Islet of Langerhans (tissue), 1 donor: ENCODE data around the gene TRAPPC3.

Experiments used
- FAIRE-seq: peaks from one replicate; lab custom pipeline; 2011; peaks lifted over from hg19 to GRCh38; lab: Jason Lieb, UNC

TRAPPC3 gene

DNA sequence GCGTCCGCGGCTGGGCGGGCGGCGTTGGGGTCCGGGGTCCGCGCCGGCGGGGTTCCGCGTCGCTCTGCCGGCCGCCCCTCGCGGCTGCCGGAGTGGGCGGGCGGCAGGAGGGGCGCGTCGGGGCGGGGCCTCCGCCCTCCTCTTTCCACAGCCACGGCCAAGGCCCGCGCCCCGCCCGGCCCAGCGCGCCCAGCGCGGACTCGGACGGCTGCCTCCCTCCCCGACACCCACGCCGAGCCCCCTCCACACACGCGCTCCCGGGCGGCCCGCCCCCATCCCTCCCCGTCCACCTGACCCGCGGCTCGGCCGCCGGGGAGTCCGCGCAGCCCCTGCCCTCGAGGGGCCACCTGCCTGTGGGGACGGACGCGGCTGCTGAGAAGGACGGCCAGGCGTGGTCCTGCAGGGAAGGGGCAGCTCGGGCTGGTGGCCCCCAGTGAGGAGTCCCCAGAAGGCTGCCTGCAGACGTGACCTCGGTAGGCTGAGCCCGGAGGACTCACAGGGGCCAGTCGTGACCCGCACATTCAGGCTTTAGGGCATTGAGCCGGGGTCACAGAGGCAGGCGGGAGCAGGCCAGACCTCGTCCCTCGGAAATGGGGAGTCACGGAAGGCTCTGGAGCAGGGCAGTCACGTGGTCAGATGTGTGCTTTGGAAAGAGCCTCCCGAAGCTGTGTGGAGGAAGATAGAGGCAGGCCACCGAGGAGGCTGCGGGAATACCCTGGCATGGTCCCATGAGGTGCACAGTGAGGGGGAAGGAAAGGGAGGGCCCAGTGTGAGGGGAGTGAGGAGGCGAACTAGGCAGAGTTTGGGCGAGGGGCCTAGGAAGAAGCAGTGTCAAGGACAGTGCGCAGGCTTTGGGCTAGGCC, 23.9 kb downstream of the TRAPPC3 start, which contains the start of gene COL8A2:
Gene COL8A2 (minus strand): TSS at position 94 of the 863 bp plus-strand sequence. CDS start 24,980 bp downstream, outside the sequence.
- FAIRE-seq = no peak

DNA sequence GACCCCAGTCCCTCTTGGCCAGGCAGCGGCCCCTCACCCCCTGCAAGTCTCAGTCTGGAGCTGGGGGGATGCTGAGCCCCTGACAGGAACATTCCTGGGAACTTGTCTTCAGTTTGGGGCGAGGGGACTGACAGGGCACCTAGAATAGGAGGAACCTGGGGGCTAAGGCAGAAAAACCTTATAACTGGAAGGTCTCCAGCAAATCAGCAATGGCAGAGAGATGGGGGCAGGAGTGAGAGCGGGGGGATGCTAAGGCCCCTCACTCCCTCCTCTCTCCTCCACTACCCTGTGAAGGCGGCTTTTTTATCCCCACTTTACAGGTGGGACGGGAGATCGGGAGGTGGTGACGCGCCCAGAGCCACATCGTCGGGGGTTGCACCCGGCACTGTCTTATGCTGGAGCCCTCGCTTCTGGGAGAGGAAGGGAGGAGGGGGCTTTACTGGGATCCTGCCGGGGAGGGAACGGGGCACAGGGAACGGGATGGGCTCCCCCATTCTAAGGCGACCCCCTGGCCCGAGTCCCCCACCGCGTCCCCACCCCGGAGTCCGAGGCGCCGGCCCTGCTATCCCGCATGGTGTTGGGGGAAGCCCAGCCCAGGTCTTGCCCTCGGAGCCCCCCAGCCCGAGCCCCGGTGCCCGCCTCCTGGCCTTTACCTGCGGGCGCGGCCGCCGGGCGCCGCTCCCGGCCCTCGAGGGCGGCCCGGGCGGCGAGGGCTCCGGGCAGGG, 24.7 kb downstream of the TRAPPC3 start:
- FAIRE-seq = no peak

DNA sequence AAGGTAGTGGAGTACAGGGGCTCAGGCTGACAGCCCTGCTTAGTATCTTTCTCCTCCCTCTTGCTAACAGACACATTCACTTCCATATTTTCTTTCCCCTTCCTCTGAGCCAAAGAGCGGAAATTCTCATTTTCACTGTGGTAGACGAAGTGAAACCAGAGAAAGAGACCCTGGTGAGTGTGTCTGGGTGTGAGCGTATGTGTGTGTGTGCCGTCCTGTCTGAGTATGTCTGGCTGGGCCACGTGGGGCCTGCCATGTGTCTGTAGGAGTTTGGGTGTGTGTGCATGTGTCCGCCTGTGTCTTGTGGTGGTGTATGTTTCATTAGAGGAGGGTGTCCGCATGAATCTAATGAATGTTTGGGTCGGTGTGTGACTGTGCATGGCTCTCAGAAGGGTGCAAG, 25.9 kb downstream of the TRAPPC3 start:
- FAIRE-seq = no peak

DNA sequence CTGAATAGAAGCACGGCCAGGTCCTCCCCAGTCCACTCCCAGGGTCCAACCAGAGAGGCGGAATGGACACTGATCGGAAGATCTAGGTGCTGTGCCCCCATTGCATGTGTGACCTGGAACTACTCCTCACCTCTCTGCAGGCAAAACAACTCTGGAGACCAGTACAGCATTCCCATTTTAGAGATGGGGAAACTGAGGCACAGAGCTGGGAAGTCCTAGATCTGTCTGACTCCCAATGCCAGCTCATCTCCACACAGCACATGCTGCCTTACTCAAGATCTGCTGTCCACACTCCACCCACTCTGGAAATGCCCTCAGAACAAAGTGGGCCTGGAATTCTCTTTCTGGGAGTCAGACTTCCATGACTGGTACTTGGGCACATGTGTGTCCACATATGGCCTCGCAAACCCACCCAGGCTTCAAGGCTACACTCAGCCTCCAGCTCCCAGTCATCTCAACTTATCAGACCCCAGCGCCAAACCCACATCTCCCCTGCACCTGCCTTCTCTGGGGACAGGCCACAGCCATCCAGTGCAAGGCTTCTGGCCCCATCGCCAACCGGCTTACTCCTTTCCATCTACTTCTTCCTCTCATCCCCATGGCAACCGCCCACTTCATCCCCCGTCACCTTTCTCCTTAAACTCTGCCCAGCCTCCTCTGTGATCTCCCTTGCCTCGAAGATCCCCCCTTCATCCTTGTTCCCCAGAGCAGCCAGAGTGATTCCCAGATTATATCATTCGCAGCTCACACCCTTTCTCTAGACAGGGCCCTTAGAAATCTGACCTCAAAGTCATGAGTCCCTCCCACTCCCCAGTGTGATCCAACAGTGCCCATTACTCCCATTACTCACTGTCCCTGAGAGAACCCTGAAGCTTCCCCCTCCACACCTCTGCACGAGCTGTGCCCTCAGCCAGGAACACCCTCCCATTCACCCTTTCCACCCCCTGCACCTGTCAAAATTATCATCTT, 26.9 kb downstream of the TRAPPC3 start:
- no peak for FAIRE-seq

DNA sequence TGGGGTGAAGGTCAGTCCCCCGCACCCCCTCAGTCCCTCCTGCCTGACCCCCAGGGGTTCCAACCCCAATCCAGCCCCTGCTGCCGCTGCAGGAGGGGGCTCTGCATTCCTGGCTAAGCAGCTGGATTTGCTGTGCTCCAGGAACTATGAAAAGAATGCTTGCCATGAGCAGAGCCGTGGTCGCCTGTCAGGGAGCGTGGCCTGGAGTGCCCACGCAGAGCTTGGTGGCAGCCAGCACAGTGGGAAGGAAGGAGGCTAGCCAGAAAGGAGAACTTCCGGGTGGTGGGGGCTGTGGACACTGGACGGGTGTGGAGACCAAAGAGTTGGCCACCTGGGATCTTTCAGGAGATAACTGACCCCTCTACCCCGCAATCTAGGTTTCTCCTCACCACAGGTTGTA, 29.8 kb downstream of the TRAPPC3 start:
- no peak for FAIRE-seq

DNA sequence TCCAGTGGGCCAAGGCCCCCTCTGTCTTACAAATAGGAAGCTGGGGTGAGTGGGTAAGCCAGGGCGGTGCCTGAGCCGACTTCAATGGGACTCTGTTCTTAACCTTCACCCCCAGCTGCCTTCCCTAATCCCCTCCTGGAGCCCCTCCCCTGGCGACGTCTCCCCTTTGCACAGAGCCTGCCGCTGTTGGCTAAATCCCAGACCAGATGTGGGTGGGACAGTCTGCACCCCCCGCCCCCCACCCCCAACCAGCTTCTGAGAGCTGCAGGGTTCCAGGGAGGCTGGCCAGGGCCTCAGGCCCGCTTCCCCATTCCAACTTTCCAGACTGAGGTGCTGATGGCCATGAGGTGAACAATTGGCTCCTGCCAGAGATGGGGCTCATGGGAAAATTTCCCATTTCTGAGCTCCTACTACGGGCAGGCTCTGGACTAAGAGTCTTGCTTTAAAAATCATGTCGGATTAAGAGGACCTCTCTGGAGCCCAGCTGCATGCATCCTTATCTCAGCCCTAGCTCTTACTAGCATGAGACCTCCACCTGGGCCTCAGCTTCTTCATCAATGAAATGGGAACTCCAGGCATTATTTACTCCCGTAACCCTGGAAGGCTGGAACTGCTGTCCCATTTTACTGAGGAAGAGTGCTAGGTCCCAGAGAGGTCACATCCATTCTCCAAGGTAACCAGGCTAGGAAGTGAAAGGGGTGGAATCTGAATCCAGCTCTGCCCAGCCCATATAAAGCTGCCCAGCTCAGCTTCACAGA, 30.7 kb downstream of the TRAPPC3 start:
- no peak for FAIRE-seq

DNA sequence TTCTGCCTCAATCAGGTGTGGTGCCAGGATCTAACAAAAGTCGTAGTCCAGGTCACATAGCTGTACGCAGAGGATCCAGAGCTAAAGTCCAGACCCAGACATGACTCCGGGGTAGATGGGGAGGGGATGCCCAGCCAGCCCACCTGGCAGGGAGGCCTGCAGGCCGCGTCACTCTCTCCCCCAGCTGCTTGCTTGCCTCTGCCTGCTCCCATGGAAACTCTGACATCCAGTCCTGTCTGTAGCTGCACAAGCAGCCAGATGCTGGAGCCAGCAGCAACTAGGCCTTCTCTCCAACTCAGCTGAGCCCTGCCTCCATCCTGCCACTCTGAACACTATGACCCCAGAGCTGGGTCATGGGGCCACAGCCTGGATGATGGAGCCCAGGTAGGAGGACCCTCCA, 32.4 kb downstream of the TRAPPC3 start:
- no peak for FAIRE-seq

DNA sequence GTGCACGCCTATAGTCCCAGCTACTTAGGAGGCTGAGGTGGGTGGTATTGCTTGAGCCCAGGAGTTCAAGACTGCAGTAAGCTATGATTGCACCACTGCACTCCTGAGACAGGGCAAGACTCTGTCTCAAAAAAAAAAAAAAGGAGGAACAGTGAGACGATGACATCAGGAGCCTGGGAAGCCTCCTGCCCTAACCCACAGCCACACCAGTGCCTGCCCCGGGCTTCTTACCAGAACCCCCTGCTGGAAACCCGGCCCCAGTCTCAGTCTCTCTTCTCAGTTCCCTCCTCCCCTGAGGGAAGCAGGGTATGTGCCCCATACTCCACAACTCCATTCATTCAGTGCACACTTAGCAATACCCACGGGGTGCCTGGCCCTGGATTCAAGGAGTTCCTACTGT, 33.4 kb downstream of the TRAPPC3 start:
- no peak for FAIRE-seq

DNA sequence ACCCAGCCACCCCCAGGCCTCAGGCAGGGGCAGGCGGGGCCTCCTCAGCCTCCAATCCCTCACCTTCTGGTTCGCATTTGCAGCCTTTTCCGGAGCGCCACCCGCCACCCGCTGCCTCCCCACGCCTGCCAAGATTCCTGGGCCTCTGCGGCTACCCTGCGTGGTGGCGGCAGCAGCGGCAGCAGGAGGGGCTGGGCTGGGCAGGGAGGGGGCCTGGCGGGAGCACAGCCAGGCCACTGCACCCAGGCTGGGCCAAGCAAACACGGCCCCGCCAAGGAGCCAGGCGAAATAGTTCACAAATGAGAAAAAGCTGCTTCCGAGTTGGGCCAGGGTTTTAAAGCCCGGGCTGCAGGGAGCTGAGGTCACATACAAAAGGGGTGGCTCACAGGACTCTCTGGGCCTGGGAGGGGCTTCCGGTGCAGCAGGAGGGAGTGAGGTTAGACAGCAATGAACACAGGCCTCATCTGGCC, 34.1 kb downstream of the TRAPPC3 start:
- no peak for FAIRE-seq

DNA sequence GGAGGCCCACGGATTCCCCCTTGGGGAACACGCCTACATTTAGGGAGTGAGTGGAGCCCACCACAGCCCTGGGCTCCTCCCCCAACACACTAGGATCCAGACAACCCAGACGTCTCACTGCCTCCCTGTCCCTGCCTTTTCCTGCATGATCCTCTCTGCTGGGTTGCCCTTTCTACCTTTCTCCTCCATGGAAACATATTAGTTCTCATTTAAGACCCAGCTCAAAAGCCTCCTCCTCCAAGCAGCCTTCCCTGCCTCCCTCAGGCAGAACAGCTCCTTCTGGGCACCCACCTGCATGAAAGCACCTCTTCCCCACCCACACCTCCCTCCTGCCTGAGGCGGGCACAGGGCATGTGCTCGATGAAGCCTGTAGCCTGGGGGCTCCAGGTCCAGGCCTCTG, 34.9 kb downstream of the TRAPPC3 start:
- FAIRE-seq = no peak

DNA sequence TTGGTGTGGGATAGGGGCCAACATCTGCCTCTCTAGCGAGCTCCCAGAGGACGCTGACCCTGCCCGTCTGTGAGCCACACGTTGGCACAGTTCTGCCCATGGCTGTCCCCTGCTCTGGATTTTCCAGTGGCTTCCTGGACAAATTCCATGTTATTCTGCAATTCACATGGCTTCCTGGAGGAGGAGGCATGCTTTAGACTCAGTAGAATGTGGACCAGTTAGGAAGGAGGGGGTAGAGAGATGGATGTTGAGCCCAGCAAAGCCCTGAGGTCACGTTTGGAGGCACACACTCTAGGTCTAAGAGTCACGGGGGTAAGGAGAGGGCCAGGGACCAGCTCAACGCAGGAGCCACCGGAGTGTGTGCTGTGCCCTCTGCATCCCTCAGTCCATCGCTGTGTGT, 36.5 kb downstream of the TRAPPC3 start:
- FAIRE-seq = no peak

DNA sequence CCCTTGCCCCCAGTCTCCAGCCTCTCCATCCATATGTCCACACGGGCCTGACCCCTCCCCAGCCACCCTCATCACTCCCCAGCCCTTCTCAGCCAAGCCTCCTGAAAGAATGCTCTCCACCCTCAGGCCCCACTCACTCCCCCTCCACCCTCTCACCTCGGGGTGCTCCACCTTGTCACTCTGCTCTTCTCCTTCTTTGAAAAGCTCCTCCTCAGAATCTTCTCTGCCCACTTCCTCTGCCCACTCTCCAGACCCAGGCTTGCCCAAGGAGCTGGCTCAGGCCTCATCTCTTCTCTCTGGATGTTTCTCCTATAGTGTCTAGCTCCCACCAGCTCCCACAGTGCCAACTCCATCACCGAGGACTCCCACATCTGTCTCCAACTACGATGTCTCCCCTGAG, 38.1 kb downstream of the TRAPPC3 start:
- no peak for FAIRE-seq

DNA sequence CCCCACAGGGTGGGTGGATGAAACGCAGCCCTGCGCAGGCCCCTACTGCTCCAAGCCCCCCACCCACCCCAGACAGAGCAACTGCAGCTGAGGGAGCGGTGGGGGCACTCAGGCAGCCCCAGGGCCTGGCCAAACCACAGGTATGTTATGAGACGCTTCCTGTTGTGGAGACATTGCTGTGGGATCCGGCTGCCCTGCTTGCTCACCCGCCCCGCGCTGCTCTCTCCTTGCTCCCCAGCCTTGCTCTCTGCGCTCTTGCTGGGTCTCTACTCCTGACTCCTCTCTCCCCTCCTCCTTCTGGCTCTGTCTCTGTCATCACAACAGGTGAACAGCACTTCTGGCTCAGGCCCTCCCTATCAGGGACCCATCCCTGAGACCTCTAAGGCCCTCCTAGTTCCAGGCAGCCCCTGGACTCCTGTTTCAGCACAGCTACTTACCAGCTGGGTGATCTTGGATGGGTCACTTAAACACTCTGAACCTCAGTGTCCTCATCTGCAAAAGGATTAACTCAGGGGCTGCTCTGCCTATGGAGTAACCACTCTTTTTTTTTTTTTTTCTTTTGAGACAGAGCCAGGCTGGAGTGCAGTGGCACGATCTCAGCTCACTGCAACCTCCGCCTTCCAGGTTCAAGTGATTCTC, 40.1 kb downstream of the TRAPPC3 start:
- no peak for FAIRE-seq

DNA sequence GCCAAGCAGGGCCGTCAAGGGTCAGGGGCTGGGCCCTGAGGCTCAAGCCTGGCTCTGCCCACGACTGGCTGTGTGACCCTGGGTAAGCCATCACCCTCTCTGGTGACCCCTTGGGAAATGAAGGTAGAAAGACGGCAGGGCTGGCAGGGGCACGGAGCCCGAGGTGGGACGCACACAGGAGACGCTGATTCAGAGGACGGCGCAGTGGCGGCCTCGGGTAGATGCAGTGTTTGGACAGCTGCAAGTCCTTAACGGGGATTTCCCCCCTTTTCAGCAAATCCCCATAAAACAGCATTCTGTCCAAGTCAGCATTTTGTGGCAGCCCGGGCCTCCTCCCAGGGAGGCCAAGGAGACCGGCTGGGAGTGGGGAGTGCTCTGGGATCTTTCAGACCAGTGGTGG, 41.0 kb downstream of the TRAPPC3 start:
- FAIRE-seq = no peak

DNA sequence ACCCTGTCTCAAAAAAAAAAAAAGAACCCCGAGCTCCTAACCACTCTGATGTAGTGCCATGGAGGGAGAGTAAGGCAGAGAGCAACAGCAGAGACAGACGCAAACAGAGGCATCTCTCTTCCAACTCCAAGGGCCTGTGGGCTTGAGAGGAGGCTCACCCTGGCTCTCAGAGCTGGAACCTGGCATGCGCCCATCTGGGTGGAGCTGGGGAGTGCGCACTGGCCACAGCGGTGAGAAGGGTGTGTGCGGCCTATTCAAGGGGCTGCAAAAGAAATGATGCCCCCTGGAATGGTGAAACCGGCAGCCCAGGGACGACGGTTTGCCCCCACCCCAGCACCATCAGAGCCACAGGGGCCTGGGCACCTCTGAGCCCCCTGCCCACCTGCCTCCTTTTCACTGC, 41.9 kb downstream of the TRAPPC3 start:
- no peak for FAIRE-seq

DNA sequence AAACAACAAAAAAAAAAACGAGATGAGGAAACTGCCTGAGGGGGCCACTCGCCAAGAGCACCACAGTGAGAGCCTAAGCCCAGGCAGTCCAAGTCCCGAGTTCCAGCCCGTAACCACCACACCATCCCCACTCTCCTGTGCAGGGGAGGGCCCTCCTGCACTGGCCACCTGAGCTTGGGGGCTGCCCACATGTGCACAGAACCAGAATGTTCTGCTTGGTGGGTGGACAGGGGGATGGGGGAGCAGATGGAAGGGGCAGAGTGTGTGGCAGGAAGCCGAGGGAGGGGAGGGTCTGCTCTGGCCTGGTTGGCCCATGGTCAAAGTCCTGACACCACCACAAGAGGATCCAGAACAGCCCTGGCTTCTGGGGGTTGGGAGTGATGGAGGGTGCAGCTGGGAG, 43.0 kb downstream of the TRAPPC3 start:
- FAIRE-seq = no peak

DNA sequence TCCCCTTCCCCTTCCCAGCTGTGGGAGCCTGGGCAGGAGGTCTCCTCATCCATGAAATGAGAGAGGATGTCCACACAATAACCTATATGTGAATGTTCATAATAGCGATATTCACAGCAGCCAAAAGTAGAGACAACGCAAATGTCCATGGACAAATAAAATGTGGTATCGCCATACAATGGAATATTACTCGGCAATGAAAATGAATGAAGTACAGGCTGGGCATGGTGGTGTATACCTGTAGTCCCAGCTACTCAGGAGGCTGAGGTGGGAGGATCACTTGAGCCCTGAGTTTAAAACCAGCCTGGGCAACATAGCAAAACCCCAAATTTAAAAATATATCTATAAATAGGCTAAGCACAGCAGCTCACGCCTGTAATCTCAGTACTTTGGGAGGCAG, 47.7 kb downstream of the TRAPPC3 start:
- no peak for FAIRE-seq

DNA sequence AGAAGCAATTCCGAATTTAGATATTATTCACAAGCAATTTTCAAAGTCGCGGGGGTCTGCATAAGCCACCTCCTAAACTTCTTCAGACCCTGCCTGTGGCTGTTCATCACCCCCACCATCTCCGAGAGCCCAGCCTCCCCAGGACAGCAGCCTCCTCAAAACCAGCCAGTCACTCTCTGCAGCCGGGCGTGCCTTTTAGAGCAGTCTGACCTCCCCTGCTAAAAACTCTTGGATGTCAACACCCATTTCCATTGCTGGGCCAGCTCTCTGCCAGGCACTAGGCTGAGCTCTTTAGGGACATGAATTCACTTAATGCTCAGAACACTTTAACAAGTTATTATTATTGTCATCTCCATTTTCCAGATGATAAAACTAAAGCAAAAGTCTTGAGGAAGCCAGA, 48.9 kb downstream of the TRAPPC3 start:
- FAIRE-seq = no peak

DNA sequence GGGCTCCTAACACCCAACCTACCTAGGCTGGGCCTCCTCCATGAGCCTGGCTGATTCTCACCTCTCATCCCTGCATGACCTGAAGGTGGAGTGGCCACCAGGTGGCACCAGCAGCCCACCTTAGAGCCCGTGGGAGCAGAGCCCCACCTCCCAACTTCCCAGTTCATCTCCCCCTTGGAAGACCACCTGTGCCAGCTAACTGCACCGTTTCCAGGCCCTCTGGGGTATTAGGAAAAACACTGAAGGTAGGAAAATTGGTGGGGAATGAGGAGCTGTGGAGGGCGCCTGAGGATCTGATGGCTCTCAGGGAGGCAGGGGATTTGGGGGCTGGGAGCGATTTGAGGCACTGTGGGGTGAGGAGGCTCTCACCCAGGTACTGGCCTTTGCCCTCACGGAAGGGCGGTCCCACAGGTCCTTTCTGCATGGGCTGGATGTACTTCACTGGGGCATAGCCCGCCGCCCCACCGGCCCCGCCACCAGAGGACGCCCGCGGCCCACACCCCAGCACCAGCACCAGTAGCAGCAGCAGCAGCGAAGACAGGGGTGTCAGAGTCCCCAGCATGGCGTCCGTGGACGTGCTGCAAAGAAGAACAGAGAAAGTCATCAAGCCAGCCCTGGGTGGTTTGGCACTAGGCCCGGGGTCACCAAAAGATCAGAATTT, 49.5 kb downstream of the TRAPPC3 start:
- FAIRE-seq = no peak

DNA sequence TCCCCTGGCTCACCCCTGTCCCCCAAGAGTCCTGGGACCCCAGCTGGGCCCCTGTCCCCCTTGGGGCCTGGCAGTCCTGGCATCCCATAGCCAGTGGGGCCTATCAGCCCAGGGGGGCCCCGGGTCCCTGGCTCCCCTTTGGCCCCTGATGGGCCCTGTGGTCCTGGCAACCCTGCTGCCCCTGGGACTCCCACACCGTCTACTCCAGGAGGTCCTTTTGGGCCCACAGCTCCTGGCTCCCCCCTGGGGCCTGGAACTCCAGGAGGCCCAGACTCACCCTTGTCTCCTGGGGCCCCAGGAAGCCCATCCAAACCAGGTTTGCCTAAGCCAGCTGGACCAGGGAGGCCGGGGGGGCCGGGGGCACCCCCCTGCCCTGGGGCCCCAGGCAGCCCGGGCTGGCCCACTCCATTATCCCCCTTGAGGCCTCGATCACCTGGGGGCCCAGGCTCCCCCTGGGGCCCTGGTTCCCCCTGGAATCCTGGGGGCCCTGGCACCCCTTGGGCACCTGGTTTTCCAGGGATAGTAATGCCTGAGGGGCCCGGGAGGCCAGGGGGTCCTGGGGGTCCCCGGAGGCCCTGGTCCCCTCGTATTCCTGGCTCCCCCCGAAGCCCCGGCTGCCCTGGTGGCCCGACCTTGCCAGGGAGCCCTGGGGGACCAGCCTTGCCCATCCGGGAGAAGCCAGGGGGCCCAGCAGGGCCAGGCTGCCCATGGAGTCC, 50.5 kb downstream of the TRAPPC3 start:
- FAIRE-seq = no peak
